SK-N-SH (cell line): ENCODE data around the gene TRIP6. TPM values are rescaled to one million over a fixed set of nuclear protein-coding genes. Genes with fewer than 3 reads are reported as not detected.

ENCODE experiments used
- CTCF ChIA-PET: fragments of 300-600, 350-600 bp; formaldehyde crosslinking; extraction: SDS; loops from one replicate; lab custom pipeline; 2021; lab: Yijun Ruan, JAX
- POLR2A ChIA-PET: fragments of 350-600 bp; sonication (Branson Sonifier 250); formaldehyde crosslinking; extraction: SDS; loops from one replicate; lab custom pipeline; 2020; ENCODE audit warnings: antibody characterized with exemption, inconsistent platforms; lab: Yijun Ruan, JAX
- DNase-seq: peaks from one replicate; pipeline ENCODE4 v3.0.0; 2012
- H2AFZ ChIP-seq: fragments of 200-600 bp; sonication (generic); 2 replicates; pipeline ENCODE4 v1.8.1; 2016; ENCODE audit warnings: antibody characterized with exemption, mild to moderate bottlenecking, low read depth
- H3F3A ChIP-seq: fragments of 200-600 bp; sonication (generic); replicated peaks from 2 replicates; pipeline ENCODE3; 2016; ENCODE audit warnings: antibody characterized with exemption, mild to moderate bottlenecking; ENCODE audit not compliant: insufficient read depth
- H3K27ac ChIP-seq, 2 experiments: fragments of 200-500 bp in 1 of 2; fragments of 200-600 bp in 1 of 2; sonication (Bioruptor generic) in 1 of 2; sonication (generic), shearing (Covaris generic) in 1 of 2; 2 replicates each; pipeline versions ENCODE4 v1.5.1 to v1.6.1; 2014 to 2016; ENCODE audit warnings: low read depth in 2 of 2, inconsistent platforms in 1 of 2, low read length in 1 of 2, mild to moderate bottlenecking in 1 of 2, mixed read lengths in 1 of 2
- H3K27me3 ChIP-seq: fragments of 200-600 bp; sonication (generic), shearing (Covaris generic); 2 replicates; pipeline ENCODE4 v1.6.1; 2016; ENCODE audit warnings: mixed run types; ENCODE audit not compliant: insufficient read depth
- H3K36me3 ChIP-seq, 2 experiments: fragments of 200-500 bp in 1 of 2; fragments of 200-600 bp in 1 of 2; sonication (Bioruptor generic) in 1 of 2; sonication (generic) in 1 of 2; replicated peaks in 1 of 2; 2 replicates each; pipeline versions ENCODE3 to v1.5.1; 2014 to 2016; ENCODE audit warnings: low read length in 1 of 2, mild to moderate bottlenecking in 1 of 2; ENCODE audit not compliant: insufficient read depth in 2 of 2, control insufficient read depth in 1 of 2
- H3K4me1 ChIP-seq, 2 experiments: fragments of 200-500 bp in 1 of 2; fragments of 200-600 bp in 1 of 2; sonication (Bioruptor generic) in 1 of 2; sonication (generic), shearing (Covaris generic) in 1 of 2; 2 replicates each; pipeline versions ENCODE4 v1.5.1 to v1.6.1; 2014 to 2016; ENCODE audit warnings: low read depth in 1 of 2, low read length in 1 of 2, mixed run types in 1 of 2; ENCODE audit not compliant: insufficient read depth in 2 of 2, control insufficient read depth in 1 of 2
- H3K4me2 ChIP-seq: fragments of 200-600 bp; sonication (generic), shearing (Covaris generic); 2 replicates; pipeline ENCODE4 v1.6.1; 2017; ENCODE audit warnings: mixed run types
- H3K4me3 ChIP-seq, 2 experiments: fragments of 200-500 bp in 1 of 2; fragments of 200-600 bp in 1 of 2; sonication (Bioruptor generic) in 1 of 2; sonication (generic), shearing (Covaris generic) in 1 of 2; 2 replicates each; pipeline versions ENCODE4 v1.5.1 to v1.8.1; 2014 to 2016; ENCODE audit warnings: low read depth in 2 of 2, inconsistent platforms in 1 of 2, low read length in 1 of 2, mild to moderate bottlenecking in 1 of 2, mixed read lengths in 1 of 2, moderate library complexity in 1 of 2
- H3K79me2 ChIP-seq: fragments of 200-600 bp; sonication (generic); 2 replicates; pipeline ENCODE4 v1.8.1; 2017; ENCODE audit warnings: mild to moderate bottlenecking; ENCODE audit not compliant: insufficient read depth
- H3K9ac ChIP-seq: fragments of 200-600 bp; sonication (generic); 2 replicates; pipeline ENCODE4 v1.6.1; 2017; ENCODE audit warnings: mixed run types
- H3K9me2 ChIP-seq: fragments of 200-600 bp; sonication (generic); 2 replicates; pipeline ENCODE4 v1.6.1; 2017; ENCODE audit warnings: mixed run types
- H3K9me3 ChIP-seq: fragments of 200-600 bp; sonication (generic); 2 replicates; pipeline ENCODE4 v1.6.1; 2017; ENCODE audit warnings: mixed run types, mild to moderate bottlenecking, moderate library complexity
- H4K20me1 ChIP-seq: fragments of 200-600 bp; sonication (generic); 2 replicates; pipeline ENCODE4 v1.6.1; 2017; ENCODE audit warnings: mild to moderate bottlenecking, mixed run types; ENCODE audit not compliant: insufficient read depth
- CHD2 ChIP-seq: fragments of 150-350 bp; IDR thresholded peaks from 2 replicates; pipeline ENCODE4 v1.6.1; 2018; ENCODE audit warnings: low read length; ENCODE audit not compliant: partially characterized antibody
- ELF1 ChIP-seq: IDR thresholded peaks from 2 replicates; pipeline ENCODE4 v1.4.0; 2012
- EP300 ChIP-seq, 2 experiments: IDR thresholded peaks; 2 replicates each; pipeline versions ENCODE4 v1.4.0 to v1.6.1; 2012; ENCODE audit warnings: borderline replicate concordance in 1 of 2, low read depth in 1 of 2, low read length in 1 of 2
- EZH2phosphoT487 ChIP-seq: fragments of 200-600 bp; sonication (generic); IDR thresholded peaks from 2 replicates; pipeline ENCODE4 v1.6.1; 2017; ENCODE audit warnings: low read depth, mixed run types, mild to moderate bottlenecking, antibody characterized with exemption, moderate library complexity, borderline replicate concordance
- FOXM1 ChIP-seq: IDR thresholded peaks from 2 replicates; pipeline ENCODE4 v1.4.0; 2012; ENCODE audit warnings: low read depth, mild to moderate bottlenecking
- GATA2 ChIP-seq: sonication (generic); formaldehyde crosslinking; IDR thresholded peaks from 2 replicates; pipeline ENCODE4 v1.5.0; 2020; ENCODE audit warnings: mild to moderate bottlenecking, missing genetic modification reagents
- IRF3 ChIP-seq: fragments of 150-350 bp; IDR thresholded peaks from 2 replicates; pipeline ENCODE4 v1.6.1; 2016; ENCODE audit warnings: mild to moderate bottlenecking, low read depth, low read length
- MXI1 ChIP-seq: IDR thresholded peaks from 2 replicates; pipeline ENCODE4 v1.6.1; 2012; ENCODE audit warnings: mild to moderate bottlenecking, low read depth, low read length, improper control_type of control experiment
- NFIC ChIP-seq: IDR thresholded peaks from 2 replicates; pipeline ENCODE4 v1.4.0; 2012; ENCODE audit warnings: borderline replicate concordance
- POLR2AphosphoS5 ChIP-seq: IDR thresholded peaks from 2 replicates; pipeline ENCODE4 v1.6.1; 2012; ENCODE audit warnings: low read depth, low read length
- RAD21 ChIP-seq: IDR thresholded peaks from 2 replicates; pipeline ENCODE4 v1.6.1; 2012; ENCODE audit warnings: mild to moderate bottlenecking, low read length
- RFX5 ChIP-seq: IDR thresholded peaks from 2 replicates; pipeline ENCODE4 v1.6.1; 2012; ENCODE audit warnings: mild to moderate bottlenecking, improper control_type of control experiment, low read length
- SIN3A ChIP-seq: IDR thresholded peaks from 2 replicates; pipeline ENCODE4 v1.6.1; 2012; ENCODE audit warnings: low read depth, mild to moderate bottlenecking, low read length, moderate library complexity, borderline replicate concordance
- SMC3 ChIP-seq: IDR thresholded peaks from 2 replicates; pipeline ENCODE4 v1.6.1; 2012; ENCODE audit warnings: low read depth, low read length, improper control_type of control experiment
- TCF12 ChIP-seq: IDR thresholded peaks from 2 replicates; pipeline ENCODE4 v1.4.0; 2012
- YY1 ChIP-seq: IDR thresholded peaks from 2 replicates; pipeline ENCODE4 v1.4.0; 2012; ENCODE audit warnings: low read depth, mild to moderate bottlenecking
- WGBS: methylation state at CpG from one replicate; pipeline ENCODE4 v1.1.6; 2017; ENCODE audit warnings: low lambda C conversion rate; 5-methylcytosine and 5-hydroxymethylcytosine counted together
- polyA plus RNA-seq, 3 experiments: library from polyadenylated mRNA; depleted of rRNA; stranded (reverse); fragments of >200 nt; gene quantifications; 2 replicates each; pipeline ENCODE4 v1.2.3, GENCODE V29; 2012
- TF ChIP-seq, protein P1 (sequence below): fragments of 200-600 bp; sonication (generic); IDR thresholded peaks from 2 replicates; pipeline ENCODE4 v1.6.1; 2017; ENCODE audit warnings: antibody characterized with exemption, mild to moderate bottlenecking, moderate library complexity
- TF ChIP-seq, protein P2 (sequence below): IDR thresholded peaks from 2 replicates; pipeline ENCODE4 v1.6.1; 2012; ENCODE audit warnings: mild to moderate bottlenecking, low read depth, low read length, moderate library complexity
- TF ChIP-seq, protein P3 (sequence below): IDR thresholded peaks from 2 replicates; pipeline ENCODE4 v1.4.0; 2012; ENCODE audit warnings: low read depth, borderline replicate concordance
- TF ChIP-seq, protein P4 (sequence below): IDR thresholded peaks from 2 replicates; pipeline ENCODE4 v1.4.0; 2012; ENCODE audit warnings: low read depth
- TF ChIP-seq, protein P5 (sequence below): IDR thresholded peaks from 2 replicates; pipeline ENCODE4 v1.4.0; 2012; ENCODE audit warnings: low read depth, borderline replicate concordance

The TRIP6 gene
- polyA plus RNA-seq, 1 of the 3 experiments (the other 2 are of a cell fraction), result 6.5 TPM

- no peaks in the 10 kb centered on the region for H3K9me3 ChIP-seq
- H4K20me1 ChIP-seq, result peaks cover 41% of the 10 kb centered on the region
- WGBS, result under 1% methylated on average over 68 of the region's 79 CpGs
- H3K4me2 ChIP-seq, result peak within 1 kb of the TSS; percentile 90
- H3K36me3 ChIP-seq, result peaks cover 15 to 40% of the 10 kb centered on the region in 2 experiments
- peak; percentile 100 for DNase-seq
- no peaks in the 10 kb centered on the region for H3K9me2 ChIP-seq
- peak within 1 kb of the TSS; percentile 92 for H2AFZ ChIP-seq
- H3K4me1 ChIP-seq, result peaks cover 13 to 23% of the 10 kb centered on the region in 2 experiments; a peak in 3 of 4 replicates
- H3K79me2 ChIP-seq, result peaks cover 48% of the 10 kb centered on the region
- ChIA-PET POLR2A (interaction anchor here (0.6 to 5.8 kb wide), 19 partner anchors 9 to 343 kb away, joined by 3 to 126 read pairs (median 4); partner anchors contain the start of genes ACTL6B, AGFG2, POP7 and SLC12A9), CTCF (interaction anchor here (0.7 to 5.5 kb wide), 11 partner anchors 11 to 308 kb away, joined by 3 to 37 read pairs (median 5); partner anchors contain the start of genes ACHE, SLC12A9 and UFSP1)
- peaks cover 21% of the 10 kb centered on the region for H3F3A ChIP-seq
- no peaks in the 10 kb centered on the region for H3K27me3 ChIP-seq
- peak within 1 kb of the TSS; percentile 92 to 95 for H3K27ac ChIP-seq
- H3K9ac ChIP-seq, result peak within 1 kb of the TSS; percentile 89
- peak within 1 kb of the TSS; percentile 65 to 93 for H3K4me3 ChIP-seq
- TF ChIP-seq FOXM1, result no peak
- TF ChIP-seq EP300 (IDR thresholded peaks at IDR 0.05; ENCODE audit: borderline replicate concordance in 1 of 2, low read depth in 1 of 2, low read length in 1 of 2), result peak; percentile 24 to 38; a peak in 2 of 4 replicates
- TF ChIP-seq RFX5, result no peak
- TF ChIP-seq ELF1, result peak; percentile 90
- peak; percentile 94 for TF ChIP-seq YY1
- peak; percentile 95 for TF ChIP-seq SIN3A
- TF ChIP-seq SMC3, result no peak
- TF ChIP-seq, protein P1, sequence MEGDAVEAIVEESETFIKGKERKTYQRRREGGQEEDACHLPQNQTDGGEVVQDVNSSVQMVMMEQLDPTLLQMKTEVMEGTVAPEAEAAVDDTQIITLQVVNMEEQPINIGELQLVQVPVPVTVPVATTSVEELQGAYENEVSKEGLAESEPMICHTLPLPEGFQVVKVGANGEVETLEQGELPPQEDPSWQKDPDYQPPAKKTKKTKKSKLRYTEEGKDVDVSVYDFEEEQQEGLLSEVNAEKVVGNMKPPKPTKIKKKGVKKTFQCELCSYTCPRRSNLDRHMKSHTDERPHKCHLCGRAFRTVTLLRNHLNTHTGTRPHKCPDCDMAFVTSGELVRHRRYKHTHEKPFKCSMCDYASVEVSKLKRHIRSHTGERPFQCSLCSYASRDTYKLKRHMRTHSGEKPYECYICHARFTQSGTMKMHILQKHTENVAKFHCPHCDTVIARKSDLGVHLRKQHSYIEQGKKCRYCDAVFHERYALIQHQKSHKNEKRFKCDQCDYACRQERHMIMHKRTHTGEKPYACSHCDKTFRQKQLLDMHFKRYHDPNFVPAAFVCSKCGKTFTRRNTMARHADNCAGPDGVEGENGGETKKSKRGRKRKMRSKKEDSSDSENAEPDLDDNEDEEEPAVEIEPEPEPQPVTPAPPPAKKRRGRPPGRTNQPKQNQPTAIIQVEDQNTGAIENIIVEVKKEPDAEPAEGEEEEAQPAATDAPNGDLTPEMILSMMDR, result no peak
- no peak for TF ChIP-seq EZH2phosphoT487
- no peak; the same call in none of the 2 replicates for TF ChIP-seq MXI1
- peak; percentile 100 for TF ChIP-seq CHD2
- TF ChIP-seq, protein P2, sequence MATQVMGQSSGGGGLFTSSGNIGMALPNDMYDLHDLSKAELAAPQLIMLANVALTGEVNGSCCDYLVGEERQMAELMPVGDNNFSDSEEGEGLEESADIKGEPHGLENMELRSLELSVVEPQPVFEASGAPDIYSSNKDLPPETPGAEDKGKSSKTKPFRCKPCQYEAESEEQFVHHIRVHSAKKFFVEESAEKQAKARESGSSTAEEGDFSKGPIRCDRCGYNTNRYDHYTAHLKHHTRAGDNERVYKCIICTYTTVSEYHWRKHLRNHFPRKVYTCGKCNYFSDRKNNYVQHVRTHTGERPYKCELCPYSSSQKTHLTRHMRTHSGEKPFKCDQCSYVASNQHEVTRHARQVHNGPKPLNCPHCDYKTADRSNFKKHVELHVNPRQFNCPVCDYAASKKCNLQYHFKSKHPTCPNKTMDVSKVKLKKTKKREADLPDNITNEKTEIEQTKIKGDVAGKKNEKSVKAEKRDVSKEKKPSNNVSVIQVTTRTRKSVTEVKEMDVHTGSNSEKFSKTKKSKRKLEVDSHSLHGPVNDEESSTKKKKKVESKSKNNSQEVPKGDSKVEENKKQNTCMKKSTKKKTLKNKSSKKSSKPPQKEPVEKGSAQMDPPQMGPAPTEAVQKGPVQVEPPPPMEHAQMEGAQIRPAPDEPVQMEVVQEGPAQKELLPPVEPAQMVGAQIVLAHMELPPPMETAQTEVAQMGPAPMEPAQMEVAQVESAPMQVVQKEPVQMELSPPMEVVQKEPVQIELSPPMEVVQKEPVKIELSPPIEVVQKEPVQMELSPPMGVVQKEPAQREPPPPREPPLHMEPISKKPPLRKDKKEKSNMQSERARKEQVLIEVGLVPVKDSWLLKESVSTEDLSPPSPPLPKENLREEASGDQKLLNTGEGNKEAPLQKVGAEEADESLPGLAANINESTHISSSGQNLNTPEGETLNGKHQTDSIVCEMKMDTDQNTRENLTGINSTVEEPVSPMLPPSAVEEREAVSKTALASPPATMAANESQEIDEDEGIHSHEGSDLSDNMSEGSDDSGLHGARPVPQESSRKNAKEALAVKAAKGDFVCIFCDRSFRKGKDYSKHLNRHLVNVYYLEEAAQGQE, result peak; percentile 76
- no peak for TF ChIP-seq NFIC
- no peak; the same call in 1 of the 2 replicates for TF ChIP-seq TCF12
- TF ChIP-seq POLR2AphosphoS5, result peak; percentile 95
- TF ChIP-seq, protein P3, sequence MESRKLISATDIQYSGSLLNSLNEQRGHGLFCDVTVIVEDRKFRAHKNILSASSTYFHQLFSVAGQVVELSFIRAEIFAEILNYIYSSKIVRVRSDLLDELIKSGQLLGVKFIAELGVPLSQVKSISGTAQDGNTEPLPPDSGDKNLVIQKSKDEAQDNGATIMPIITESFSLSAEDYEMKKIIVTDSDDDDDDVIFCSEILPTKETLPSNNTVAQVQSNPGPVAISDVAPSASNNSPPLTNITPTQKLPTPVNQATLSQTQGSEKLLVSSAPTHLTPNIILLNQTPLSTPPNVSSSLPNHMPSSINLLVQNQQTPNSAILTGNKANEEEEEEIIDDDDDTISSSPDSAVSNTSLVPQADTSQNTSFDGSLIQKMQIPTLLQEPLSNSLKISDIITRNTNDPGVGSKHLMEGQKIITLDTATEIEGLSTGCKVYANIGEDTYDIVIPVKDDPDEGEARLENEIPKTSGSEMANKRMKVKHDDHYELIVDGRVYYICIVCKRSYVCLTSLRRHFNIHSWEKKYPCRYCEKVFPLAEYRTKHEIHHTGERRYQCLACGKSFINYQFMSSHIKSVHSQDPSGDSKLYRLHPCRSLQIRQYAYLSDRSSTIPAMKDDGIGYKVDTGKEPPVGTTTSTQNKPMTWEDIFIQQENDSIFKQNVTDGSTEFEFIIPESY, result peak; percentile 100
- no peak for TF ChIP-seq RAD21
- TF ChIP-seq IRF3, result no peak
- TF ChIP-seq, protein P4, sequence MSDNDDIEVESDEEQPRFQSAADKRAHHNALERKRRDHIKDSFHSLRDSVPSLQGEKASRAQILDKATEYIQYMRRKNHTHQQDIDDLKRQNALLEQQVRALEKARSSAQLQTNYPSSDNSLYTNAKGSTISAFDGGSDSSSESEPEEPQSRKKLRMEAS, result peak; percentile 95
- TF ChIP-seq, protein P5, sequence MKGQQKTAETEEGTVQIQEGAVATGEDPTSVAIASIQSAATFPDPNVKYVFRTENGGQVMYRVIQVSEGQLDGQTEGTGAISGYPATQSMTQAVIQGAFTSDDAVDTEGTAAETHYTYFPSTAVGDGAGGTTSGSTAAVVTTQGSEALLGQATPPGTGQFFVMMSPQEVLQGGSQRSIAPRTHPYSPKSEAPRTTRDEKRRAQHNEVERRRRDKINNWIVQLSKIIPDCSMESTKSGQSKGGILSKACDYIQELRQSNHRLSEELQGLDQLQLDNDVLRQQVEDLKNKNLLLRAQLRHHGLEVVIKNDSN, result no peak
- no peak for TF ChIP-seq GATA2 (CRISPR knock-in tag)
These were observed 7.6 kb downstream of the TRIP6 start, which contains the start of gene SRRT for GRCh38 chr7:100874577-100875355. SRRT (plus strand) TSS chr7:100875103; CDS start chr7:100875591, 488 bp downstream.
